K562 (cell line): ENCODE data around the gene TXNRD1. TPM values are rescaled to one million over a fixed set of nuclear protein-coding genes. Genes with fewer than 3 reads are reported as not detected.

Experiments
- ATAC-seq: fragments of 200-7000 bp; cut with Tn5 transposase; 3 replicates; pipeline ENCODE4 v1.9.1; 2020; ENCODE audit warnings: moderate library complexity
- BruUV-seq: library from RNA; stranded (reverse); fragments of 400-500 nt; replicated peaks from 2 replicates; lab custom pipeline; 2021; lab: Mats Ljungman, UMichigan
- CTCF ChIA-PET: fragments of 300-600 bp; formaldehyde crosslinking; extraction: SDS; loops from one replicate; lab custom pipeline; 2021; ENCODE audit warnings: low intra/inter-chr PET ratio; lab: Yijun Ruan, JAX
- POLR2A ChIA-PET: fragments of 300-600, 350-650 bp; sonication (Branson Sonifier 250); formaldehyde crosslinking; extraction: SDS; loops from one replicate; lab custom pipeline; 2021; ENCODE audit warnings: antibody characterized with exemption, inconsistent platforms; lab: Yijun Ruan, JAX
- DNase-seq, 4 experiments: peaks; one replicate each; pipeline versions ENCODE4 v3.0.0 to v3.0.0-alpha.2; 2011 to 2018; ENCODE audit warnings: low spot score in 3 of 4, mixed read lengths in 3 of 4; ENCODE audit errors: extremely low read depth in 1 of 4
- FAIRE-seq: peaks from 2 replicates; lab custom pipeline; 2011; peaks lifted over from hg19 to GRCh38; lab: Jason Lieb, UNC
- H2AFZ ChIP-seq: 2 replicates; pipeline ENCODE4 v1.6.0; 2011; ENCODE audit warnings: low read depth, low read length, control low read depth, inconsistent platforms
- H3K27ac ChIP-seq: fragments of 200-600 bp; 3 replicates; pipeline ENCODE4 v1.8.0; 2011; ENCODE audit warnings: low read depth, mild to moderate bottlenecking, control low read depth, inconsistent platforms, low read length, moderate library complexity, mixed read lengths; ENCODE audit errors: extremely low read depth
- H3K27me3 ChIP-seq, 2 experiments: fragments of 300-600 bp in 1 of 2; 2 replicates in 1 of 2; 3 replicates in 1 of 2; pipeline versions ENCODE4 v1.6.0 to v1.8.0; 2011; ENCODE audit warnings: inconsistent platforms in 2 of 2, low read length in 2 of 2, mild to moderate bottlenecking in 1 of 2, mixed read lengths in 1 of 2, moderate library complexity in 1 of 2; ENCODE audit not compliant: control insufficient read depth in 2 of 2, insufficient read depth in 2 of 2
- H3K36me3 ChIP-seq: fragments of 300-600 bp; 3 replicates; pipeline ENCODE4 v1.8.0; 2011; ENCODE audit warnings: mild to moderate bottlenecking, low read length, inconsistent platforms; ENCODE audit not compliant: control insufficient read depth, insufficient read depth
- H3K4me1 ChIP-seq, 2 experiments: fragments of 200-600 bp in 1 of 2; replicated peaks in 1 of 2; 2 replicates in 1 of 2; 3 replicates in 1 of 2; pipeline versions ENCODE4 v1.5.1 to v1.8.0; 2011; ENCODE audit warnings: inconsistent platforms in 2 of 2, low read length in 2 of 2, mild to moderate bottlenecking in 1 of 2, mixed read lengths in 1 of 2, moderate library complexity in 1 of 2; ENCODE audit not compliant: control insufficient read depth in 2 of 2, insufficient read depth in 2 of 2
- H3K4me2 ChIP-seq: 2 replicates; pipeline ENCODE4 v1.6.1; 2011; ENCODE audit warnings: low read length, control low read depth, inconsistent platforms, mixed read lengths; ENCODE audit not compliant: insufficient read depth
- H3K4me3 ChIP-seq: fragments of 200-600 bp; sonication (generic), shearing (Covaris generic); 2 replicates; pipeline ENCODE4 v1.5.1; 2016; ENCODE audit warnings: control low read depth, inconsistent platforms
- H3K79me2 ChIP-seq: fragments of 200-600 bp; 3 replicates; pipeline ENCODE4 v1.8.0; 2011; ENCODE audit warnings: low read length, inconsistent platforms; ENCODE audit not compliant: control insufficient read depth, insufficient read depth
- H3K9ac ChIP-seq, 2 experiments: 2 replicates each; pipeline versions ENCODE4 v1.6.0 to v1.6.1; 2011; ENCODE audit warnings: low read depth in 2 of 2, low read length in 2 of 2, control low read depth in 1 of 2, inconsistent platforms in 1 of 2, mild to moderate bottlenecking in 1 of 2, mixed read lengths in 1 of 2; ENCODE audit not compliant: insufficient read depth in 1 of 2
- H3K9me1 ChIP-seq: one replicate; pipeline ENCODE4 v1.6.0; 2011; ENCODE audit warnings: inconsistent platforms, mild to moderate bottlenecking, low read length, moderate library complexity; ENCODE audit not compliant: control insufficient read depth, insufficient read depth
- H3K9me3 ChIP-seq: replicated peaks from 2 replicates; pipeline ENCODE4 v1.5.1; 2011; ENCODE audit warnings: low read depth, low read length, inconsistent platforms; ENCODE audit not compliant: control insufficient read depth, insufficient read depth
- H4K20me1 ChIP-seq: replicated peaks from 2 replicates; pipeline ENCODE4 v1.6.1; 2011; ENCODE audit warnings: low read length, inconsistent platforms, mixed read lengths; ENCODE audit not compliant: control insufficient read depth, insufficient read depth
- CTBP1 ChIP-seq: fragments of 450-650 bp; IDR thresholded peaks from 2 replicates; pipeline ENCODE4 v1.6.1; 2016; ENCODE audit warnings: borderline replicate concordance
- GATAD2B ChIP-seq: fragments of 450-650 bp; IDR thresholded peaks from 2 replicates; pipeline ENCODE4 v1.6.1; 2017; ENCODE audit warnings: mild to moderate bottlenecking, borderline replicate concordance
- MEF2D ChIP-seq: conservative IDR thresholded peaks from 2 replicates; pipeline ENCODE4 v1.6.1; 2016; ENCODE audit warnings: low read depth, missing genetic modification characterization, missing compliant biosample characterization
- OTX1 ChIP-seq: fragments of 450-650 bp; formaldehyde crosslinking; IDR thresholded peaks from 2 replicates; pipeline ENCODE4 v1.4.0; 2022; ENCODE audit warnings: mild to moderate bottlenecking
- SUPT5H ChIP-seq: fragments of 450-650 bp; IDR thresholded peaks from 2 replicates; pipeline ENCODE4 v1.6.1; 2016
- ZNF79 ChIP-seq: fragments of 250-450 bp; sonication (Bioruptor Pico); IDR thresholded peaks from 2 replicates; pipeline ENCODE4 v1.4.0; 2020; ENCODE audit warnings: low read depth, mild to moderate bottlenecking, moderate library complexity
- WGBS: fragments of 100-300 bp; shearing (Covaris generic); methylation state at CpG from one replicate; pipeline ENCODE4 v1.1.6; 2016; ENCODE audit warnings: low coverage, mixed read lengths; ENCODE audit not compliant: insufficient coverage; ENCODE audit errors: missing lambda C conversion rate; 5-methylcytosine and 5-hydroxymethylcytosine counted together
- in situ Hi-C: fragments of 300-500 bp; cut with MboI; formaldehyde crosslinking; loops from 4 replicates; pipeline ENCODE4 v1.15.0; 2018; ENCODE audit warnings: inconsistent platforms, mixed read lengths
- intact Hi-C: fragments of 100-400 bp; cut with micrococcal nuclease; formaldehyde crosslinking; loops from 2 replicates; pipeline ENCODE4 v1.14.2; 2022
- polyA plus RNA-seq, 8 experiments: library from polyadenylated mRNA; depleted of rRNA in 4 of 8; stranded (reverse) in 5 of 8; unstranded in 3 of 8; fragments of >200 nt; fragmentation: Nextera tagmentation in 2 of 8; fragmentation: Illumina TruSeq in 1 of 8; extraction: Ambion mirVana in 2 of 8; extraction: Trizol in 1 of 8; gene quantifications; 2 replicates each; pipeline versions ENCODE4 v1.2.1 to v1.2.3, GENCODE V29; 2011 to 2014; ENCODE audit warnings: inconsistent platforms in 1 of 8, missing spikeins in 1 of 8
- total RNA-seq, 7 experiments: library from RNA; depleted of rRNA in 6 of 7; stranded (reverse); fragments of >200 nt in 6 of 7; fragmentation: Illumina TruSeq in 2 of 7; extraction: Trizol in 2 of 7; gene quantifications; 2 replicates each; pipeline versions ENCODE4 v1.2.1 to v1.2.3, GENCODE V29; 2011 to 2021; ENCODE audit warnings: low replicate concordance in 1 of 7
- TF ChIP-seq, protein P1 (sequence below), 2 experiments: fragments of 450-650 bp; IDR thresholded peaks; 2 replicates each; pipeline ENCODE4 v1.6.1; 2018; ENCODE audit warnings: mild to moderate bottlenecking in 2 of 2, low read depth in 1 of 2; ENCODE audit not compliant: partially characterized antibody in 2 of 2
- TF ChIP-seq, protein P2 (sequence below), 2 experiments: fragments of 450-650 bp; IDR thresholded peaks; 2 replicates each; pipeline ENCODE4 v1.6.1; 2016; ENCODE audit warnings: mild to moderate bottlenecking in 2 of 2, borderline replicate concordance in 1 of 2, low read depth in 1 of 2, moderate library complexity in 1 of 2

The TXNRD1 gene
- total and polyA plus RNA-seq, 9 of the 15 experiments (the other 6 are each of a cell fraction or from before 2014, with no cell fraction given): 107 to 189 (median 146) TPM

DNA sequence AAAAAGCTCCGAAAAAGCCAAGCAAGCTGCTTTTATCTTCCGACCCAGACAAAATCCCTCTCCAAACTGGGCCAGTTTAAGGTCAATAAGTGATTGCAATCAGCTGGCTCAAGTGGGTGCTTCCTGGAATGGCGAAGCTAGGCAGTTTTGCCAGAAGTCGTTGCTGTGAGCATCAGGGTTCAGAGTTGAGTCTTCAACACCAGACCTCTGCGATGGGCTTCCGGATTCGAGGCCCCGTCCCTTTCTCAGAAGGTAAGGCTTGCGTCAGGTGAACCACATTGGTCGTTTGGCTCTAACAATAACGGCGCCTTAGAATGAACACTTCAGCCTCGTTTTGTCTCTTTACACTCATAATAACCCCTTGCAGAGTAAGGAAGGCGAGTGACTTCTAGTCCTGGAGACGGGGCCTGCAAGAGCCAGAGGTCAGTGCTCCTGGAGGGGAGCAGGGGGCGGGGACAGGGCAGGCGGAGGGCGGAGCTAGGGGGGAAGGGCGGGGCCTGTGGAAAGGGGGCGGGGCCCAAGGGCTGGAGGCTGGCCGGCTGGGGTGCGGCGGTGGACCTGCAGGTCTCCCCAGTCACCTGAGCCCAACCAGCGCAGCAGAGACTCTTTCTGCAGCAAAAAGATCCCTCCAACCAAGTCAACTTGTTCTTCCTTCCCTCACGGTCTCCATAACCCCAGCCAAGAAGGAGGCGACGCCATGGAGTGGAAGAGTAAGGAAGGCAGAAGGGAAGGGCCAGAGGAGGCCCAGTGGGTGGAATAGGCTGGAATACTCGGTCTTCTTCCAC lies 43.6 kb upstream of the TXNRD1 start:
- intact Hi-C loops (loop anchor here (2.0 kb wide), 1 partner anchor 33 kb away; the partner anchor contains the start of gene NFYB), in situ Hi-C loops (no loop called here)
- no peaks in the 10 kb centered on the region for H3K9me3 ChIP-seq
- no peaks in the 10 kb centered on the region for H3K79me2 ChIP-seq
- peak overlapping the region; percentile 67 to 71; a peak in 3 of 4 replicates for H3K9ac ChIP-seq
- FAIRE-seq: peak; percentile 80
- no peaks in the 10 kb centered on the region for H4K20me1 ChIP-seq
- H3K9me1 ChIP-seq: no peaks in the 10 kb centered on the region
- H3K4me2 ChIP-seq: peak overlapping the region; percentile 81
- peak; percentile 98 for ATAC-seq
- DNase-seq: peak; percentile 80 to 97 (median 94)
- H3K27me3 ChIP-seq: no peaks in the 10 kb centered on the region
- H3K4me3 ChIP-seq: peak overlapping the region; percentile 13
- H3K27ac ChIP-seq: peak overlapping the region; percentile 89
- H2AFZ ChIP-seq: peak overlapping the region; percentile 100
- ChIA-PET POLR2A (interaction anchor here (0.6 to 2.0 kb wide), 9 partner anchors 10 to 1031 kb away, joined by 3 to 10 read pairs (median 3); no protein-coding TSS in a partner anchor), CTCF (no interaction called here)
- TSS peak; percentile 99 for BruUV-seq
- 13% methylated on average over 19 of the region's 28 CpGs for WGBS
- H3K36me3 ChIP-seq: no peaks in the 10 kb centered on the region
- peaks cover 5 to 12% of the 10 kb centered on the region in 2 experiments; a peak in 4 of 5 replicates for H3K4me1 ChIP-seq
- TF ChIP-seq CTBP1: peak; percentile 63
- TF ChIP-seq OTX1: no peak
- no peak for TF ChIP-seq ZNF79
- TF ChIP-seq, protein P1, sequence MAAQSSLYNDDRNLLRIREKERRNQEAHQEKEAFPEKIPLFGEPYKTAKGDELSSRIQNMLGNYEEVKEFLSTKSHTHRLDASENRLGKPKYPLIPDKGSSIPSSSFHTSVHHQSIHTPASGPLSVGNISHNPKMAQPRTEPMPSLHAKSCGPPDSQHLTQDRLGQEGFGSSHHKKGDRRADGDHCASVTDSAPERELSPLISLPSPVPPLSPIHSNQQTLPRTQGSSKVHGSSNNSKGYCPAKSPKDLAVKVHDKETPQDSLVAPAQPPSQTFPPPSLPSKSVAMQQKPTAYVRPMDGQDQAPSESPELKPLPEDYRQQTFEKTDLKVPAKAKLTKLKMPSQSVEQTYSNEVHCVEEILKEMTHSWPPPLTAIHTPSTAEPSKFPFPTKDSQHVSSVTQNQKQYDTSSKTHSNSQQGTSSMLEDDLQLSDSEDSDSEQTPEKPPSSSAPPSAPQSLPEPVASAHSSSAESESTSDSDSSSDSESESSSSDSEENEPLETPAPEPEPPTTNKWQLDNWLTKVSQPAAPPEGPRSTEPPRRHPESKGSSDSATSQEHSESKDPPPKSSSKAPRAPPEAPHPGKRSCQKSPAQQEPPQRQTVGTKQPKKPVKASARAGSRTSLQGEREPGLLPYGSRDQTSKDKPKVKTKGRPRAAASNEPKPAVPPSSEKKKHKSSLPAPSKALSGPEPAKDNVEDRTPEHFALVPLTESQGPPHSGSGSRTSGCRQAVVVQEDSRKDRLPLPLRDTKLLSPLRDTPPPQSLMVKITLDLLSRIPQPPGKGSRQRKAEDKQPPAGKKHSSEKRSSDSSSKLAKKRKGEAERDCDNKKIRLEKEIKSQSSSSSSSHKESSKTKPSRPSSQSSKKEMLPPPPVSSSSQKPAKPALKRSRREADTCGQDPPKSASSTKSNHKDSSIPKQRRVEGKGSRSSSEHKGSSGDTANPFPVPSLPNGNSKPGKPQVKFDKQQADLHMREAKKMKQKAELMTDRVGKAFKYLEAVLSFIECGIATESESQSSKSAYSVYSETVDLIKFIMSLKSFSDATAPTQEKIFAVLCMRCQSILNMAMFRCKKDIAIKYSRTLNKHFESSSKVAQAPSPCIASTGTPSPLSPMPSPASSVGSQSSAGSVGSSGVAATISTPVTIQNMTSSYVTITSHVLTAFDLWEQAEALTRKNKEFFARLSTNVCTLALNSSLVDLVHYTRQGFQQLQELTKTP (IDR thresholded peaks at IDR 0.05; ENCODE audit: low read depth in 1 of 2, partially characterized antibody in 2 of 2): peak in 1 of 2 experiments; percentile 56
- no peak; the same call in 1 of the 2 replicates for TF ChIP-seq SUPT5H
- TF ChIP-seq GATAD2B: 0 out of 2 replicates have a peak, but pooled peaks have one; percentile 30
- TF ChIP-seq, protein P2, sequence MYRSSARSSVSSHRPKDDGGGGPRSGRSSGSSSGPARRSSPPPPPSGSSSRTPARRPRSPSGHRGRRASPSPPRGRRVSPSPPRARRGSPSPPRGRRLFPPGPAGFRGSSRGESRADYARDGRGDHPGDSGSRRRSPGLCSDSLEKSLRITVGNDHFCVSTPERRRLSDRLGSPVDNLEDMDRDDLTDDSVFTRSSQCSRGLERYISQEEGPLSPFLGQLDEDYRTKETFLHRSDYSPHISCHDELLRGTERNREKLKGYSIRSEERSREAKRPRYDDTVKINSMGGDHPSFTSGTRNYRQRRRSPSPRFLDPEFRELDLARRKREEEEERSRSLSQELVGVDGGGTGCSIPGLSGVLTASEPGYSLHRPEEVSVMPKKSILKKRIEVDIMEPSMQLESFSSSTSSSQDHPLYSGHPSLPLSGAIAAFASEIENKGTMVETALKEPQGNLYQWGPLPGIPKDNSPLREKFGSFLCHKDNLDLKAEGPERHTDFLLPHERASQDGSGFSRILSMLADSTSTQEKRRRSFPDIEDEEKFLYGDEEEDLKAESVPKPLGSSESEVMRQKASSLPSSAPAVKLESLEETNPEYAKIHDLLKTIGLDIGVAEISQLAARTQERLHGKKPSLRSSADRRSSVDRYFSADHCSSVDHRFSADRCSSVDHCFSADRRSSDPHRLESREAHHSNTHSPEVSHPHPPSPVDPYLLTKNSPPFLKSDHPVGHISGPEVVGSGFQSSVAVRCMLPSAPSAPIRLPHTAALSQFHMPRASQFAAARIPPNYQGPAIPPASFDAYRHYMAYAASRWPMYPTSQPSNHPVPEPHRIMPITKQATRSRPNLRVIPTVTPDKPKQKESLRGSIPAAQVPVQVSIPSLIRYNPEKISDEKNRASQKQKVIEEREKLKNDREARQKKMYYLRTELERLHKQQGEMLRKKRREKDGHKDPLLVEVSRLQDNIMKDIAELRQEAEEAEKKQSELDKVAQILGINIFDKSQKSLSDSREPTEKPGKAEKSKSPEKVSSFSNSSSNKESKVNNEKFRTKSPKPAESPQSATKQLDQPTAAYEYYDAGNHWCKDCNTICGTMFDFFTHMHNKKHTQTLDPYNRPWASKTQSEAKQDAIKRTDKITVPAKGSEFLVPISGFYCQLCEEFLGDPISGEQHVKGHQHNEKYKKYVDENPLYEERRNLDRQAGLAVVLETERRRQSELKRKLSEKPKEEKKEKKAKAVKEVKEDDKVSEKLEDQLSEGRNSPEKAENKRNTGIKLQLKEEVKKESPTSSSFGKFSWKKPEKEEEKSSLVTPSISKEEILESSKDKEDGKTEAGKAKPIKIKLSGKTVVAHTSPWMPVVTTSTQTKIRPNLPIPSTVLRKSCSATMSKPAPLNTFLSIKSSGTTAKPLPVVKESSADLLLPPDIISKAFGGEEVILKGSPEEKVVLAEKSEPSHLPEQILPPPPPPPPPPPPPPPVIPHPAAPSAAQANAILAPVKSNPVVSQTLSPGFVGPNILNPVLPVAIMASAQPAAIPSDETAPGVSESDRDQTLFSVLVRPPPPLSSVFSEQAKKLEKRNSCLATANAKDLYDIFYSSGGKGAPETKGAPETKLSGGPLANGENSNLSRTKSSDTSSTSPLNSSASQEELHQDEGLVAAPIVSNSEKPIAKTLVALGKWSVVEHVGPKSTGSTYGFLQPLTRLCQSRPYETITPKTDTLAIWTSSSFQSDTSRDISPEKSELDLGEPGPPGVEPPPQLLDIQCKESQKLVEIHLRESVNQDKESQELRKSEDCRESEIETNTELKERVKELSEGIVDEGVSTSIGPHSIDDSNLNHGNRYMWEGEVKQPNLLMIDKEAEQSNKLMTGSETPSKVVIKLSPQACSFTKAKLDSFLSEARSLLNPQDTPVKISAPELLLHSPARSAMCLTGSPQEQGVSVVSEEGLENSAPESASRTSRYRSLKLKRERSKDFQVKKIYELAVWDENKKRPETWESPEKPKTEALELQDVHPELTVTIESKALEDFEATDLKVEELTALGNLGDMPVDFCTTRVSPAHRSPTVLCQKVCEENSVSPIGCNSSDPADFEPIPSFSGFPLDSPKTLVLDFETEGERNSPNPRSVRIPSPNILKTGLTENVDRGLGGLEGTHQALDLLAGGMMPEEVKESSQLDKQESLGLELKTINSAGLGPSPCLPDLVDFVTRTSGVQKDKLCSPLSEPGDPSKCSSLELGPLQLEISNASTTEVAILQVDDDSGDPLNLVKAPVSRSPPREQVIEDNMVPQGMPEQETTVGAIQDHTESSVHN (IDR thresholded peaks at IDR 0.05; ENCODE audit: borderline replicate concordance in 1 of 2, low read depth in 1 of 2): no peak; a peak in 1 of 4 replicates
- TF ChIP-seq MEF2D (tag): no peak
